HG02763 (cell line): ENCODE data around the gene DOLPP1.
A peak's percentile ranks its signal among the peaks of the same experiment; 100 is the strongest.

ENCODE experiments used
- ATAC-seq: cut with Tn5 transposase; IDR thresholded peaks from one replicate; pipeline ENCODE4 v1.9.1; 2021; ENCODE audit warnings: mild to moderate bottlenecking, moderate library complexity; ENCODE audit not compliant: unreplicated experiment

Gene DOLPP1

DNA sequence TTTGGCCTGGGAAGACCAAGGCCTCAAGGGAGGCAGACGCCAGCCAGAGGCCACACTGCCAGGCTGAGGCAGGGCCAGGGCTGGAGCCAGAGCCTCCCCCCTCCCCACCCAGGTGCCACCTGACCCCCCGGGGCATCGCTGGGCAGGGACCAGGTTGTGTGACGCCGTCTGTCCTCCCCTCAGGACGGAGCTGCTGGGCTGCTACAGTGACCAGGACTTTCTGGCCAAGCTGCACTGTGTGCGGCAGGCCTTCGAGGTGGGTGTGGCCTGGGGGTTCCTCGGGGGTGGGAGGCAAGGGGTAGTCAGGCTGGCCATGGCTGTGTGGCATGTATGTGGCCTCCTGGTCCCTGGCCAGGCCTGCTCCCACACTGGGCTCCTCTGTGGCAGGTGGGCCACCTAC is 17.9 kb upstream of the DOLPP1 start:
- ATAC-seq: no peak

DNA sequence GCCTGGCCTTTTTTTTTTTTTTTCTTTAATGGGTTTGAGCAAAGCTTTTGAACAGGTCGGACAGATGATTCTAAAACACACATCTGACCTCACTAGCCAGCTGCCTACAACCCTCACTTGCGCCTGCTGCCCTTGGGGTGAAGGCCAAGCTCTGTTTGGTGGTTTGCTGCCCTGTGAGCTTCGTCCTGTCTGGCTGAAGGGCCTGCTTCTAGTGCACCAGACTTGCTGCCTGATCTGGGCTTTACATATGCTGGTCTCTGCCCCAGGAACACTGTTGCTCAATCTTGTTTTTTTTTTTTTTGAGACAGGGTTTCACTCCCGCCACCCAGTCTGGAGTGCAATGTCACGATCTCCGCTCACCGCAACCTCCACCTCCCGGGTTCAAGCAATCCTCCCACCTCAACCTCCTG is 16.4 kb upstream of the DOLPP1 start:
- no peak for ATAC-seq

DNA sequence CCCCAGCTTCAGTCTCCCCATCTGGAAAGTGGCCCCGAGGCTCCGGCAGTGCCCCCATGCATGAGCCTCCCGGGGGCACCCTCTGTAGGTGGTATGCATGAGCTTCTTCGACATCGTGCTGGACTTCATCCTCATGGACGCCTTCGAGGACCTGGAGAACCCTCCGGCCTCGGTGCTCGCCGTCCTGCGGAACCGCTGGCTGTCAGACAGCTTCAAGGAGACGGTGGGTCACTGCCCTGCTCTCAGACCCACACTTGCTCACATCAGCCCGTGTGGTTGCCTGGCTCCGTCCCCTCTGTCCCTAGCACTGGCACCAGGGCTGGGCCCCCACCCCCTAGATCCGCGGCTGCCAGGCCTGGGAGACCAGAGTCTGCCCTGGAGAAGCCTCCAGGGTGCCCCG is 12.8 kb upstream of the DOLPP1 start:
- no peak for ATAC-seq

DNA sequence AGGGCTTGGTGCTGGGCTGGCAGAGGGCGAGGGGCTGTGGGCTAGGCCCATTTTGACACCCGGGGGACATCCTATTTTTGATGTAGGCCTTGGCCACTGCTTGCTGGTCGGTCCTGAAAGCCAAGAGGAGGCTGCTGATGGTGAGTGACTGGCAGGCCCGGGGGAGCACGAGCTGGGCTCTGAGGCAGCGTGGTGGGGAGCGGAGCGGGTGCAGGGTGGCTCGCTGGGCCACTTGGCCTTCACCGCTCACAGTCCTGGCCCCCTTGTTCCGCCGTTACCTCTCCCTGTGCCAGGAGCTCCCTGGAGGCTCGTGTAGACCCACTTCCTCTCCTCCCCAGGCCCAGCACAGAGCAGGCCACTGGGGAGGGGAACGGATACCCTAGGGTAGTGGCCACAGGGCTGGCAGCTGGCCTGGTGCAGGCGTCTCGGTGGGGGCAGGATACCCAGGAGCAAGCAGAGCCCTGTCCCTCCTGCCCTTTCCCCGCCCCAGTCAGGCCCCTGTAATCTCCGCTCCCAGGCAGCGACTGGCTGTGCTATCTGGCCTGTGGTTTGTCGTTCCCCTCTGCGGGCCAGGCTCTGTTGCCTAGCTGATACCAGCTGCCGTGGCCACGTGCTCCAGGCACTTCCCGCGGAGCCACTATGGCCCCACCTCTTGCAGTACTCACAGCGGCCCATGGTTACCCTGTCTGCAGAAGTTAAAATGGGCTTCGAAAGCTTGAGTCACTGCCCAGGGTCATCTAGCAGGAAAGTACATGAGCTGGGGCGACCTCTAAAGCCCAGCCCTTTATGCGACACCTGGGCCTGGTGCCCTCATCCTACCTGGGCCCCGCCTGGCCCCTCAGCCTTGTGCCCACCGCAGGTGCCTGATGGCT is 11.7 kb upstream of the DOLPP1 start:
- peak; percentile 61 for ATAC-seq

DNA sequence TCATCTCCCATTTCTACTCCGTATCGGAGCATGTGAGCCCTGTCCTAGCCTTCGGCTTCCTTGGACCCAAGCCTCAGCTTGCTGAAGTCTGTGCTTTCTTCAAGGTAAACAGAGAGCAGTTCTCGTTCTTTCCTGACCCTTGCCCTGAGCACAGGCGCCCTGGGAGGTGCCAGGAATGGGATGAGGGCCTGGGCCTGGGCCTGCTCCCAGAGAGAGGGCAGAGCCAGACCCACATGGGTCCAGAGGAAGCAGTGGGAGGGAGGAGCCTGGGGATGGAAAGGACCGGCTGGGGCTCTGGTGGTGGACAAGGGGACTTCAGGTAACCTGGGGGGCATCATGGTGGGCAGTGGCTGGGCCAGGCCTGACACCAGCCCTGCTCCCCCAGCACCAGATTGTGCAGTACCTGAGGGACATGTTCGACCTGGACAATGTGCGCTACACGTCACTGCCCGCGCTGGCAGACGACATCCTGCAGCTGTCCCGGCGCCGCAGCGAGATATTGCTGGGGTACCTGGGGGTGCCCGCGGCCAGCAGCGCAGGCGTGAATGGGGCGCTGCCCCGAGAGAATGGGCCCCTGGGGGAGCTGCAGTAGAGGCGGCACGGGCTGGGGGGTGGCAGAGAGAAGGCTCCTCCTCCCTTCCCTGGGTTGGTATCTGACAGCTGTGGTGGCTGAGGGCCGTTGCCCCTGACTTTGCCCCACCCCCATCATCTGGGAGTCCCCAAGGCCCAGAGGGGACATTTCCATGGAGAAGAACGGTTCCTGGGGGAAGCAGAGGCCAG is 10.9 kb upstream of the DOLPP1 start:
- no peak for ATAC-seq

DNA sequence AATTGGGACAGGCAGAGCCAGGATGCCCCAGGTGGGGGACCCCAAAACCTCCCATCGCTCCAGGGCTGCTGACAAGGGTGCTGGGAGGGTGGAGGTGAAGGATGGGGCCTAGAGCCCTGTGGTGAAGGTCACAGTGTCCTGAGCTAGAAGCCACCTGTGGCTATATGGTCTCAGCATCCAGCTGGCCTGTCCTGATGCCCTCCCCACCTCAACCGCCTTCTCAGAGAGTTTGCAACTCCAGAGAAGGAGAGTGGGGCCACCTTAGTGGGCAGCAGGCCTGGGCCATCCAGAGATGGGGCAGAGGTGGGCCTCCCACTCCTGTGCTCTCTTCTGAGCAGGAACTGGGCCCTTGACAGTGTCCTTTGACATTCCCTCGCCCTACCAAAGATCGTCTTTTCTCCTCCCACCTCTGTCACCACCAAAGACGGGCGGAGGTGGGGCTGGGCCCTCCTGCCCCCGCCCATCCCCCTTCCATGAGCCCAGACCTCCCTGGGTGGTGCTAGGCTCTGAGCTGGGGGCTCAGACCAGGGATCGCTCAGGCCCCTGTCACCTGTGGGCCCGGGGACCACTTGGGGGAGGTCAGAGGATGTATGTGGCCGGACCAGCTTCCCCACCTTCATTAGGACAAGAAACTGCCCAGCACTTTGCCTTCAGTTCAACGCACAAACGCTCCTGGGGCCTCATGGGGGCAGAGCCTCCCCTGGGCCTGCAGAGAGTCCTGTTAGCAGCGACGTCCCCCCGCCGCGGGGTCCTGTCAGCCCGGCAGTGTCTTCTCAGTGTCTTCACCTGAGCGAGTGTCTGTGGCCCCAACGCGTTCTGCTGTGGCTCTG is 10.0 kb upstream of the DOLPP1 start:
- no peak for ATAC-seq

DNA sequence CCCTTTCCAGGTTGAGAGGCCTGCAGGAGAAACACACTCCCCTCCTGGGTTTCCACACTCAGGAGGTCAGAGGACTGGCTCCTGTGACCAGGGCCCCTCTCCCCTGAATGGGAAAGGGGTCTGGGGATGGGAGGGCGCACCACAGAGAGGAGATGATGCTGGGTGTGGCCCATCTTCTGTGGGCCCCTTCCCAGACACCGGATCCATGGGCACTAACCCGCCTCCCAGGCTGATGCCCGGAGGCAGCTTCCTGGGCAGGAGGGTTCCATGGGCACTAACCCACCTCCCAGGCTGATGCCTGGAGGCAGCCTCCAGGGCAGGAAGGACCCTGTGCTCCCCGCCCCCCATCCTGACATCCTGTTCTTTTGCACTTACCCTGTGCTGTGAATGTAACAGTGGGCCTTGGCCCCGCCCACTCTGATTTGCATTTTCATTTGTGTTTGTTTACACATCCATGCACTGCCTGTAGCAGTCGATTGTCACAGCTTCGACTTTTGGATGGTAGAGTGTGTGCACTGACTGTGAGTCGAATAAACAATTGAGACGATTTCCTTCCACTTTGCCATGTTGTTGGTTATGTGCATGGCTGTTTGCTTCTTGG is 9.3 kb upstream of the DOLPP1 start:
- no peak for ATAC-seq

DNA sequence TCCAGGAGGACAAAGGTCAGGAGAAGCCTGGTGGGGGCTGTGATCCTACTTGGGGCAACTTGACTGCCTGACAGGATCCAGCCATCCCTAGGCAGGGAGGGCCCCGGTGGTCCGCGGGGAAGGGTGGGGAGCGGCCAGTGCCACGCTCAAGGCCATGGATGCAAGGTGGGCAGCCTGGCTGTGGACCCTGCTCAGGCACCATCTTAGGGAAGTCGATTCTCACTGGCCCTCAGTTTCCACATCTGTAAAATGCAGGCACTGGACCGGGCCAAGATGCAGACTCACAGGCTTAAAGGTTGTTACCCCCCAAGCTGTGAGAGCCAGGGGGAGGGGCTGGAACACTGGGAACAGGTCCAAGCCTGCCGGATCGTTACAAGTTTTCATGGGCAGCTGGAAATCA is 8.7 kb upstream of the DOLPP1 start:
- ATAC-seq: no peak

DNA sequence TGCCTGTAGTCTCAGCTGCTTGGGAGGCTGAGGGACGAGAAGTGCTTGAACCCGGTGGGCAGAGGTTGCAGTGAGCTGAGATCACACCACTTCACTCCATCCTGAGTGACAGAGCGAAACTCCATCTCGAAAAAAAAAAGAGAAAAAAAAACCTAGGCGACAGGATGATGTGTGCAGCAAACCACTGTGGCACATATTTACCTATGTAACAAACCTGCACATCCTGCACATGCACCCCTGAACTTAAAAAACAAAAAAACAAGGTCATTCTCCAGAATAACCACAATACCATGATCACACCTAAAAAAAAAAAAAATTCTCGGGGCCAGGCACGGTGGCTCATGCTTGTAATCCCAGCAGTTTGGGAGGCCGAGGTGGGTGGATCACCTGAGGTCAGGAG is 7.5 kb upstream of the DOLPP1 start:
- no peak for ATAC-seq

DNA sequence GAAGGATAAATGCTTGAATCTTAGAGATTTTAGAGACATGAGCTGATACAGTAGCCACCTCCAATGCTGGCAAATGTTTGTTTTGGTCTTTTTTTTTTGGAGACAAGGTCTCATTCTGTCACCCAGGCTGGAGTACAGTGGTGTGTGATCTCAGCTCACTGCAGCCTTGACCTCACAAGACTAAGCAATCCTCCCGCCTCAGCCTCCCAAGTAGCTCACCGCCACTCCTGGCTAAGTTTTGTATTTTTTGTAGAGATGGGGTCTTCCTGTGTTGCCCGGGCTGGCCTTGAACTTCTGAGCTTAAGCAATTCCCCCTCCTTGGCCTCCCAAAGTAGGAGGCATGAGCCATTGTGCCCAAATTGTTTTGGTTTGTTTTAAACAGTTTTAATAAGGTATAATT is 6.8 kb upstream of the DOLPP1 start:
- no peak for ATAC-seq

DNA sequence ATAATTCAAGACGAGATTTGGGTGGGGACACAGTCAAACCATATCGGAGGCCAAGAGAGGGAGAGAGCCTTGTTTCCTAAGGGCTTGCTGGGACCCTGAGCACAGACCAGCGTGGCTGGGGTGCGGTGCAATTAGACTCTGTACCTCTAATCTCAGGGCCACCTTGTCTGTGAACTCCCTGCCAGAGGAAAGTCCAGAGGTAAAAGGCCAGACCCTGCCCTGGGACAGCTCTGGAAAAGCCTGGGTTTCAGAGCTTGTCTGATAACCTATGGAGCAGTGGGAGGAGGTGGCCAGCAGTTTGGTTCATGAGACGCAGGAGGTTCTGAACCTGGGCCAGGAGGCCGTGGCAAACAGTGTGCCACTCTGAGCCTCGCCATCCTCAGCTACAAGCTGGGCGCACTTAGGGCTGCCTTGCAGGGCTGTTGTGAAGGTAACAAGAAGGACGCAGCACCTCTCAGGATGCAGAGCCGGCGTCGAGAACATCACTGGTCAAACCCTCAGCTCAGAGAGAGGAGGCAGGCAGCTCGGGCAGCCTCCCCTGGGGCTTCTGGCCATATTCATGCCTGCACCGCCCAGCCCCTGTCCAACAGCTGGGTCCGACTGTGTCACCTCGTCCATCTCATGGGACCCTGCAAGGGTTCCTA is 4.8 kb upstream of the DOLPP1 start:
- ATAC-seq: no peak

DNA sequence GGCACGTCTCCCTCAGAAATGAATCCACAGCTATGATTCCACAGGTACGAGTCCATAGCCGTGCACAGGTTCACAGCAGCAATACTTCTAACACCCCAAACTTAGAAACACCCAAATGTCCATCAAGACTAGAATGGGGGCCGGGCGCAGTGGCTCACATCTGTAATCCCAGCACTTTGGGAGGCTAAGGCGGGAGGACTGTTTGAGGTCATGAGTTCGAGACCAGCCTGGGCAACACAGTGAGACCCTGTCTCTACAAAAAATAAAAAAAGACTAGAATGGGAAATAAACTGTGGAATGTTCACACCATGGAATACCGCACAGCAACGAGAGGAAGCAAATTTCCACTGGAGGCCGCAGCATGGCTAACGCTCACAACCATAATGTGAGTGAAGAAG is 4.3 kb upstream of the DOLPP1 start:
- no peak for ATAC-seq

DNA sequence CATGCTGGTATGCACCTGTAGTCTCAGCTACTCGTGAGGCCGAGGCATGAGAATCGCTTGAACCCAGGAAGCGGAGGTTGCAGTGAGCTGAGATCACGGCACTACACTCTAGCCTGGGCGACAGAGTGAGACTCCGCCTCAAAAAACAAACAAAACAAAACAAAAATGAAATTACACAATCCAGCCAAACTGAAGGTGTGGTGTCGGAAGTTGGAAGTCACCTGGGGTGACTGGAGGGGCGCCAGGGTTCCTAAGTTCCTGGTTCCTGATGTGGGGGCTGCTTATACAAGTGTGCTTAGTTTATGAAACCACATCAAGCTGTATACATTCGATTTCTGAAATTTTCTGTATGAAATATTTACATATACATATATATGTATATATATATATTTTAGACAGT is 3.7 kb upstream of the DOLPP1 start:
- ATAC-seq: no peak

DNA sequence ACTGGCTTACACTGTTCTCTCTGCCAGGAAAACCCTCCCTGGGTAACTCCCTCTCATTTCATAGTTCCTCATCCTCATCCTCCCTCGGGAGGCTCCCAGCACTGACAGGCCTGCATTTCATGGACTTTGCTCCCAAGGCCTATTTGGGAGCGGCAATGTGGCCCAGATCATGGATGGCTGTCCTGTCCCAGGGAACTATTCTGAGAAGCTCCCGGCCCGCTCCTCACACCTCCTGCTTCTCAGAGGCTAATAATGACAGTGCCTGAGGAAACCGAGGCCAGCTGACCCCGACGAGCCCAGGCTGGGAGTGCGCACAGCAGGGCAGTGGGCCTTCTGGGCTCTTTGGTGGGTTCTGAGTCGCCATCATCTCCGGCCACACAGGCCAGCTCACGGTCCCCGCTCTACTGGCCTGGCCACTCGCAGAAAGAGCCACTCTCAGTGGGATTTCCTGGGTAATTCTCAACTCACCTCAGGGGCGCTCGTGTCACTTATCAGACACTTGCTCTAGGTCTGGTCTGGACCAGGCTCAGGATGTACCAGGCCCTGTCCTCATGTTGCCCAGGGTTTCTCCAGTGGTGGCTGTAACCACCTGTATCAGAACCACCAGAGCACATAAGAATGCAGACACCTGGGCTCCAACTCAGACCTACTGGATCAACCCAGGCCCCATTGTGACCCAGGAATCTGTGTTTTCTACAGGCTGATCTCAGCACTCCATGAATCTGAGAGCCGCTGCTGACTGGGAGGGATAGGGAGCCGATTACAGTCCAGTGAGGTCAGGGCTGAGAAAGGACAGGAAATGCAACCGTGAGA is 2.0 kb upstream of the DOLPP1 start:
- no peak for ATAC-seq

DNA sequence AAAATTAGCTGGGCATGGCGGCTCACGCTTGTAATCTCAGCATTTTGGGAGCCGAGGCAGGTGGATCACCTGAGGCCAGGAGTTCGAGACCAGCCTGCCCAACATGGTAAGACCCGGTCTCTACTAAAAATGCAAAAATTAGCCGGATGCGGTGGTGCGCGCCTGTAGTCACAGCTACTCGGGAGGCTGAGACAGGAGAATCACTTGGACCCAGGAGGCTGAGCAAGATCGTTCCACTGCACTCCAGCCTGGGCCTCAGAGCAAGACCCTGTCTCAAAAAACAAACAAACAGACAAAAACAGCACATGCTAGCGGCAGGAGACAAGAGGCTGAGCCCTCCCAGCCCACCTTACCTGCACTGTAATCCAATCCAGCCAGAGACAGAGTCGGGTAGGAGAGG is 1.1 kb upstream of the DOLPP1 start:
- no peak for ATAC-seq

DNA sequence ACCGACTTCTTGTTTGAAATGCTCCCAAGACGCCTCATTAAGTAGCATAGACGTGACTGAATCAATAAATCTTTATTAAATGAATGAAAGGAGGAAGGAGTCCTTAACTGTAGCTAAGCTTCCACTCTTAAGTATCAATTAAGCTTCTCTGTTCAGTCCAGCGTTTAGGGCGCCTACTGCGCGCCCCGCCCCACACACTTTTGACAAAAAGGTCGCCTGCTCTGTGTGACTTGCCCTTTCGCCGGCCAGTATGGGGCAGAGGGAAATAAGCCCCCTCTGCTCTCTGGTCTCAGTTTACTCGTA is 662 bp upstream of the DOLPP1 start:
- ATAC-seq: no peak

DNA sequence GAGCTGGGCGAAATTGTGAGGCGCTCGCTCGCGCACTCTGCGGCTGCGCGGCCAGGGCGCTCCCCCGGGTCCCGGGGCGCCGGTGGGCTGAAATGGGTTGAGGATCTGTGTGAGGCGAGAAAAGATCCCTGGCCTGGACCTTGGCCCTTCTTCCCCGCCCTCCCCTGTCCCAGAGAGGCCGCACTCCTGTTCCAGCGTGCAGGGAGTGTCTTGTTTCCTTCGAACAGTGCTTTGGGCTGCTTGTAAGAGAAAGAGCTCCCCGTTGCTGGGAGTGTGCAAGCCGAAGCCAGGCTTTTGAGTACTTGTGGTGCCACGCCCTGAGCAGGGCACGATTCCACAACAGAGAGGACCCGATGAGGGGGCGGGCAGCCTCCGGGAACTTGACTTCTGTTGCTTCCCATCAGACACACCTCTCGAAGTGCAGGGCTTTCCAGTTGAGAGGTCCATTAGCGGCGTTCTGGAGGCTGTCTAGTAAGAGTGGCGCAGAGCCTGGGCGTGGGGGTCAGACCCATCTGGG is 535 bp downstream of the DOLPP1 start:
- ATAC-seq: no peak

DNA sequence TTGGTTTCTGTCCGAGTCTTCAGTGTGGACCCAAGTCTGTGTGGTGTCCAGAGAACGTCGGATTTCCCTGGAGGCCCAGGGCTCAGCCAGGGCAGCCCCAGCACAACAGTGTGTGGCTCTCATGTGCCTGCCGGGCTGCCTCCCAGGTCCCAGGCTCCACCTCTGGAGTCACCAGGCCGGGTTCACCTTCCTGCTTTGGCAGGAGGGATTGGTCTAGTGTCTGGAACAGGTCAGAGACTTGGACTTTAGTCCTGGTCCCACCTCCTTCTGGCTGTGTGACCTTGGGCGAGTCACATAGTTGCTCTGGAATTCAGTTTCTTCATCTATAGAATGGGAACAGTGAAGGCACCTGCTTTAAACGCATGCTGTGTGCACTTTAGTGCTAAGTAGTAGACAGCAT is 3.2 kb downstream of the DOLPP1 start:
- no peak for ATAC-seq

DNA sequence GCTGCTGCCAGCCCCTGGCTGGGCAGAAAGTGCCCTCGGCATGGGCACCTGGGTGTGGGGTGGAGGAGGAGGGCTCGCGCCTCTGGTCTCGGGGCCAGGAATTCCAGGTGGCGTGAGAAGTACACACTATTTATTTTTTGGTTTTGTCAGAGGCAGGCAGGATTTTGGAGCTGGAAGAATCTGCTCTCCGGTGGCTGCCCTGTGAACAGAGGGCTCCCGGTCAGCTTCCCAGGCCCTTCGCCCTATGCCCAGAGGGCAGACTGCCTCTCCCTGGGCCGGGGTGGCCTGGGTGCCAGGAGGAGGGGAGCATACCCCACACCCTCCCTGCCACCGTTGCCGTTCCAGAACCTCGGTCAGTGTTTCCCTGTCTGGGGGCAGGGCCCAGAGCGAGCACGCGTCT is 8.3 kb downstream of the DOLPP1 start:
- no peak for ATAC-seq
